SU-DHL-6 (cell line): Measurements from ENCODE around the gene SLC30A7.

Experiments
- H2AFZ ChIP-seq: fragments of 200-600 bp; sonication (generic); 2 replicates; pipeline ENCODE4 v1.6.1; 2014; ENCODE audit warnings: low read depth, mild to moderate bottlenecking, moderate library complexity, mixed read lengths, antibody characterized with exemption, low read length; ENCODE audit not compliant: severe bottlenecking
- H3F3A ChIP-seq: fragments of 200-600 bp; shearing (Covaris generic); 2 replicates; pipeline ENCODE4 v1.6.0; 2016; ENCODE audit warnings: antibody characterized with exemption, mild to moderate bottlenecking; ENCODE audit not compliant: insufficient read depth
- H3K27ac ChIP-seq: fragments of 200-600 bp; sonication (generic); 2 replicates; pipeline ENCODE4 v1.5.1; 2016; ENCODE audit warnings: low read depth, mild to moderate bottlenecking, low read length, moderate library complexity, mixed read lengths
- H3K27me3 ChIP-seq: fragments of 200-600 bp; sonication (generic), shearing (Covaris generic); 2 replicates; pipeline ENCODE4 v1.6.0; 2014; ENCODE audit warnings: mild to moderate bottlenecking, low read length
- H3K36me3 ChIP-seq: fragments of 200-600 bp; sonication (generic); 2 replicates; pipeline ENCODE4 v1.6.1; 2014; ENCODE audit warnings: mild to moderate bottlenecking, low read length, mixed read lengths
- H3K4me2 ChIP-seq: fragments of 300-600, 200-600 bp; shearing (Covaris generic), sonication (generic); 2 replicates; pipeline ENCODE4 v1.6.0; 2014; ENCODE audit warnings: low read length, low read depth, mild to moderate bottlenecking; ENCODE audit not compliant: poor library complexity, severe bottlenecking
- H3K4me3 ChIP-seq: fragments of 200-600 bp; sonication (generic); 2 replicates; pipeline ENCODE4 v1.5.1; 2014; ENCODE audit warnings: antibody characterized with exemption, low read length, mild to moderate bottlenecking, mixed read lengths; ENCODE audit not compliant: insufficient read depth, poor library complexity, severe bottlenecking
- H3K79me2 ChIP-seq: fragments of 200-600 bp; sonication (generic); 2 replicates; pipeline ENCODE4 v1.6.1; 2014; ENCODE audit warnings: mild to moderate bottlenecking, low read length, moderate library complexity; ENCODE audit not compliant: insufficient read depth
- H3K9ac ChIP-seq: fragments of 200-600 bp; sonication (generic); 2 replicates; pipeline ENCODE4 v1.7.0; 2014; ENCODE audit warnings: mild to moderate bottlenecking, low read length
- H3K9me2 ChIP-seq: fragments of 200-600 bp; sonication (generic); replicated peaks from 2 replicates; pipeline ENCODE4 v1.6.1; 2014; ENCODE audit warnings: low read length; ENCODE audit not compliant: insufficient read depth
- H3K9me3 ChIP-seq: fragments of 200-600 bp; sonication (generic); 2 replicates; pipeline ENCODE4 v1.6.1; 2014; ENCODE audit warnings: low read length, mixed read lengths; ENCODE audit not compliant: insufficient read depth
- H4K20me1 ChIP-seq: fragments of 200-600 bp; sonication (generic); 2 replicates; pipeline ENCODE4 v1.6.1; 2014; ENCODE audit warnings: low read depth, mild to moderate bottlenecking, antibody characterized with exemption, low read length, moderate library complexity, mixed read lengths
- EZH2phosphoT487 ChIP-seq: fragments of 200-600 bp; sonication (generic), shearing (Covaris generic); conservative IDR thresholded peaks from 2 replicates; pipeline ENCODE4 v1.6.1; 2018; ENCODE audit warnings: mild to moderate bottlenecking, antibody characterized with exemption, low read length, moderate library complexity, mixed read lengths
- TF ChIP-seq, protein P1 (sequence below): fragments of 200-600 bp; sonication (generic); IDR thresholded peaks from one replicate; pipeline ENCODE4 v1.5.1; 2017; ENCODE audit warnings: antibody characterized with exemption, mild to moderate bottlenecking, low read length, moderate library complexity; ENCODE audit not compliant: insufficient read depth, poor library complexity, severe bottlenecking

The SLC30A7 gene

DNA sequence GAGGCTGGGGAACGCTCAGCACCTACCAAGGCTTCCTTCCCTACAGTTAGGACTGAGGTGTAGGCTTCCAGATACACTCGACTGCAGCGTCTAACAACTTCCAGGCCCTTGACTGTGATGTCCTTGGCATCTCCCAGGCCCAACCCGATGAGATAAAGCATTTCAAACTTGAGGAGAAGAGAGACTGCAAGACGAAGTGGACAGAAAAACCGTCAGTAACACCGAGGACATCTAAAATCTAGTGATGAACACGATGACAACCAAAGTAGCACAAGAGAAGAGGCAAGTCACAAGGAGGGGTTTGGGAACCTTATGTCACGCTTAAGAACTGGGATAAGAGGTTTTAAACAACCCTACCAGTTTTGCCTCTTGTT, 129.4 kb downstream of the SLC30A7 start:
- H3K9ac ChIP-seq, result peak overlapping the region; percentile 85
- peak overlapping the region; percentile 0; the same call in 1 of the 2 replicates for H3K27ac ChIP-seq
- H3F3A ChIP-seq, result 0 out of 2 replicates have a peak, but pooled peaks cover 5% of the 10 kb centered on the region
- peak overlapping the region; percentile 91 for H3K4me3 ChIP-seq
- peaks cover 46% of the 10 kb centered on the region for H3K79me2 ChIP-seq
- TF ChIP-seq, protein P1, sequence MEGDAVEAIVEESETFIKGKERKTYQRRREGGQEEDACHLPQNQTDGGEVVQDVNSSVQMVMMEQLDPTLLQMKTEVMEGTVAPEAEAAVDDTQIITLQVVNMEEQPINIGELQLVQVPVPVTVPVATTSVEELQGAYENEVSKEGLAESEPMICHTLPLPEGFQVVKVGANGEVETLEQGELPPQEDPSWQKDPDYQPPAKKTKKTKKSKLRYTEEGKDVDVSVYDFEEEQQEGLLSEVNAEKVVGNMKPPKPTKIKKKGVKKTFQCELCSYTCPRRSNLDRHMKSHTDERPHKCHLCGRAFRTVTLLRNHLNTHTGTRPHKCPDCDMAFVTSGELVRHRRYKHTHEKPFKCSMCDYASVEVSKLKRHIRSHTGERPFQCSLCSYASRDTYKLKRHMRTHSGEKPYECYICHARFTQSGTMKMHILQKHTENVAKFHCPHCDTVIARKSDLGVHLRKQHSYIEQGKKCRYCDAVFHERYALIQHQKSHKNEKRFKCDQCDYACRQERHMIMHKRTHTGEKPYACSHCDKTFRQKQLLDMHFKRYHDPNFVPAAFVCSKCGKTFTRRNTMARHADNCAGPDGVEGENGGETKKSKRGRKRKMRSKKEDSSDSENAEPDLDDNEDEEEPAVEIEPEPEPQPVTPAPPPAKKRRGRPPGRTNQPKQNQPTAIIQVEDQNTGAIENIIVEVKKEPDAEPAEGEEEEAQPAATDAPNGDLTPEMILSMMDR, result no peak
- no peak for TF ChIP-seq EZH2phosphoT487
- H2AFZ ChIP-seq, result peak overlapping the region; percentile 85
- no peaks in the 10 kb centered on the region for H3K27me3 ChIP-seq
- H3K36me3 ChIP-seq, result peaks cover 9% of the 10 kb centered on the region; the same call in 1 of the 2 replicates
- peak overlapping the region; percentile 64 for H3K4me2 ChIP-seq
- no peaks in the 10 kb centered on the region for H3K9me2 ChIP-seq
- no peaks in the 10 kb centered on the region for H4K20me1 ChIP-seq
- no peaks in the 10 kb centered on the region for H3K9me3 ChIP-seq

DNA sequence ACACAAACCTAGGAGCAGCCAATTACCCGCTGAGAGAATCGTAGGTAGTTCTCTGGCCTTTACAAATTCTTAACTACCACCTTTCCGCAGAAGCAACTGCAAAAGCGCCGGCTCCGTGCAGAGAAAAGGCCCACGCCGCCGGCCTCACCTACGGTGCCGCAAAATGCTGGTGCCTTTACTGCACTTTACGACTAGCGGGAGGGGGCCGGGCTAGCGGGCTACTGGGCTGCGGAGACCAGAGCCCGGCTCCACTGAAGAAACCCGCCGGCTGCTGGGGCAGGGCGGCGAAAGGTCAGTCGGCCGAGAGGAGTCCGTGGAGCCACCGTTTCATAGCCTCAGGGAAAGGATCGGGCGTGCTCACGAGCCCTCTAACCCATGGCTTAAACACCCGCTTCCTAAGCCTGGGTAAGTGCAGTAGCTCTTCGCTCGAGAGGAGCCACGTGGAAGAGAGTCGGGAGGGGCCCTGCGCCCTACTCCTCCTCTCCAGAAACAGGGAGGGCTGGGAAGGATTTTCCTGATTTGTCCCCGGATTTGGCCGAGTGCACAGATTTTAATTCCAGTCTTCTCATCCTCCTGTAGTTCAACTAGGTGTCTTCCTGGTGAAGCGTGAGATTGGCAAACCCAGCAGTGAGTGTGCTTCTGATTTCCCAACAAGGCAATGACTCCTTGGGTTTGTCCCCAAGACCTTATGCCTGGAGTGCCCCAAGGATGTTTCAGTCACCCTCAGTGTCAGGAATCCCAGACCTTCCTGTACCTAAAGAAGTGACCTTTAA, 130.0 kb downstream of the SLC30A7 start, which contains the start of gene DPH5:
Gene DPH5 (minus strand): TSS at position 128 of the 773 bp plus-strand sequence. CDS start 341 bp downstream, outside the sequence.
- H3K9me2 ChIP-seq, result no peaks in the 10 kb centered on the region
- no peaks in the 10 kb centered on the region for H3K27me3 ChIP-seq
- H3K36me3 ChIP-seq, result peaks cover 9% of the 10 kb centered on the region; the same call in 1 of the 2 replicates
- H3K9me3 ChIP-seq, result no peaks in the 10 kb centered on the region
- H3K79me2 ChIP-seq, result peaks cover 48% of the 10 kb centered on the region
- peak within 1 kb of the TSS; percentile 43 for H3K27ac ChIP-seq
- H3K9ac ChIP-seq, result peak within 1 kb of the TSS; percentile 85
- H3K4me3 ChIP-seq, result peak within 1 kb of the TSS; percentile 91
- no peak for TF ChIP-seq EZH2phosphoT487
- TF ChIP-seq, protein P1, result no peak
- H2AFZ ChIP-seq, result peak within 1 kb of the TSS; percentile 85
- 0 out of 2 replicates have a peak, but pooled peaks cover 5% of the 10 kb centered on the region for H3F3A ChIP-seq
- no peaks in the 10 kb centered on the region for H4K20me1 ChIP-seq
- H3K4me2 ChIP-seq, result peak within 1 kb of the TSS; percentile 64

DNA sequence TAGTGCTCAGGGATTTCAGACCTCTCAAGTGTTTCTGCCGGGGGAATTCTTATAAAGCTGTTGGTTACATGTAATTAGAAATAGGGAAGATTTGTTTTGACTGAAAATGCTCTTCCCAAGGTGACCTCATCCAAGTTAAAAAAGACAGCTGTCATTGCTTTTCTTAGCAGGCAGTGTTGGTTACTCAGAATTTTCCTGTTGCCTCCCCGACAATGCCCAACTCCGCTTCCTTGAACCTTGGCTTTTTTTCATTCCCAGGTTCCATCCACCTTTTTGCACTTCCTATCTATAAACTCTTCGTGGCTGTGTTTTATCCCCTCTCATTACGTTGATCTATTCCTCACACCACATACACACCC, 130.5 kb downstream of the SLC30A7 start:
- H3K27ac ChIP-seq, result no peak overlapping the region
- no peaks in the 10 kb centered on the region for H4K20me1 ChIP-seq
- H3K4me3 ChIP-seq, result peak overlapping the region; percentile 91
- peak overlapping the region; percentile 85 for H2AFZ ChIP-seq
- TF ChIP-seq, protein P1, result no peak
- no peak for TF ChIP-seq EZH2phosphoT487
- H3F3A ChIP-seq, result 0 out of 2 replicates have a peak, but pooled peaks cover 5% of the 10 kb centered on the region
- H3K9me2 ChIP-seq, result no peaks in the 10 kb centered on the region
- H3K9ac ChIP-seq, result peak overlapping the region; percentile 85
- no peaks in the 10 kb centered on the region for H3K27me3 ChIP-seq
- H3K79me2 ChIP-seq, result peaks cover 54% of the 10 kb centered on the region
- H3K4me2 ChIP-seq, result peak overlapping the region; percentile 64
- peaks cover 9% of the 10 kb centered on the region; the same call in 1 of the 2 replicates for H3K36me3 ChIP-seq
- H3K9me3 ChIP-seq, result no peaks in the 10 kb centered on the region
